GM19395 (cell line): ENCODE data around the gene ELF4.
A peak's percentile ranks its signal among the peaks of the same experiment; 100 is the strongest.

Experiments
- ATAC-seq: cut with Tn5 transposase; IDR thresholded peaks from one replicate; pipeline ENCODE4 v1.9.1; 2021; ENCODE audit warnings: mild to moderate bottlenecking, moderate library complexity; ENCODE audit not compliant: unreplicated experiment

Gene ELF4

GRCh38 chrX:130110379-130111219 lies at the start of gene ELF4:
Gene ELF4, minus strand, starts transcription at chrX:130110497. Its CDS starts 29,167 bp downstream, at chrX:130081330.
- peak; percentile 41 for ATAC-seq

GRCh38 chrX:130159776-130160175 lies 49.5 kb upstream of the ELF4 start:
- ATAC-seq, result no peak

- no peak for ATAC-seq
Measured at GRCh38 chrX:130158311-130158710, 48.0 kb upstream of the ELF4 start.

- no peak for ATAC-seq
Measured at GRCh38 chrX:130155564-130155963, 45.3 kb upstream of the ELF4 start.

- ATAC-seq, result no peak
Measured at GRCh38 chrX:130147631-130148030, 37.3 kb upstream of the ELF4 start.

GRCh38 chrX:130145123-130145522 lies 34.8 kb upstream of the ELF4 start:
- ATAC-seq, result no peak

- ATAC-seq, result no peak
Measured at GRCh38 chrX:130144509-130144908, 34.2 kb upstream of the ELF4 start.

GRCh38 chrX:130139474-130140201 lies 29.3 kb upstream of the ELF4 start:
- no peak for ATAC-seq

- ATAC-seq, result no peak
Measured at GRCh38 chrX:130136961-130137360, 26.7 kb upstream of the ELF4 start.

- no peak for ATAC-seq
Measured at GRCh38 chrX:130136496-130136895, 26.2 kb upstream of the ELF4 start.

- no peak for ATAC-seq
Measured at GRCh38 chrX:130130990-130131389, 20.7 kb upstream of the ELF4 start.

GRCh38 chrX:130125091-130125874 lies 15.0 kb upstream of the ELF4 start:
- no peak for ATAC-seq

- ATAC-seq, result no peak
Measured at GRCh38 chrX:130124577-130124976, 14.3 kb upstream of the ELF4 start.

- ATAC-seq, result no peak
Measured at GRCh38 chrX:130121505-130121800, 11.2 kb upstream of the ELF4 start.

GRCh38 chrX:130120746-130121504 lies 10.6 kb upstream of the ELF4 start:
- ATAC-seq, result peak; percentile 66

- ATAC-seq, result peak; percentile 50
Measured at GRCh38 chrX:130120321-130120731, 10.0 kb upstream of the ELF4 start.

GRCh38 chrX:130119312-130119898 lies 9.1 kb upstream of the ELF4 start:
- ATAC-seq, result no peak

GRCh38 chrX:130118441-130119311 lies 8.4 kb upstream of the ELF4 start:
- no peak for ATAC-seq

GRCh38 chrX:130117166-130117565 lies 6.9 kb upstream of the ELF4 start:
- ATAC-seq, result no peak
